HepG2 (cell line): ENCODE measurements around the gene GDF7. TPM values are rescaled to one million over a fixed set of nuclear protein-coding genes. Genes with fewer than 3 reads are reported as not detected.

ENCODE experiments used
- ATM ChIP-seq: fragments of 450-650 bp; IDR thresholded peaks from 2 replicates; pipeline ENCODE4 v1.7.1; 2017; ENCODE audit warnings: mild to moderate bottlenecking, borderline replicate concordance
- CBX2 ChIP-seq, 2 experiments: fragments of 200-600 bp in 1 of 2; sonication (generic); formaldehyde crosslinking in 1 of 2; IDR thresholded peaks; 2 replicates each; pipeline versions ENCODE4 v1.7.0 to v1.8.1; 2018 to 2022; ENCODE audit warnings: low read depth in 2 of 2, low read length in 1 of 2, mild to moderate bottlenecking in 1 of 2, missing genetic modification reagents in 1 of 2
- CSRNP2 ChIP-seq: sonication (generic); formaldehyde crosslinking; conservative IDR thresholded peaks from 2 replicates; pipeline ENCODE4 v1.8.0; 2022; ENCODE audit warnings: low read depth, missing genetic modification reagents
- FLYWCH1 ChIP-seq: sonication (generic); formaldehyde crosslinking; IDR thresholded peaks from 2 replicates; pipeline ENCODE4 v1.8.1; 2023; ENCODE audit warnings: mild to moderate bottlenecking, missing genetic modification reagents
- HMG20B ChIP-seq: conservative IDR thresholded peaks from 2 replicates; pipeline ENCODE4 v1.6.1; 2016; ENCODE audit warnings: missing genetic modification reagents, missing compliant biosample characterization
- IRF1 ChIP-seq: sonication (generic); formaldehyde crosslinking; IDR thresholded peaks from 2 replicates; pipeline ENCODE4 v1.4.0; 2020; ENCODE audit warnings: low read depth, mild to moderate bottlenecking, missing genetic modification reagents
- MAF1 ChIP-seq: sonication (generic); formaldehyde crosslinking; IDR thresholded peaks from 2 replicates; pipeline ENCODE4 v1.5.0; 2020; ENCODE audit warnings: missing genetic modification reagents, borderline replicate concordance
- MBD4 ChIP-seq: IDR thresholded peaks from 2 replicates; pipeline ENCODE4 v1.6.1; 2012; ENCODE audit warnings: low read length, inconsistent platforms, borderline replicate concordance
- MTF1 ChIP-seq: sonication (generic); formaldehyde crosslinking; IDR thresholded peaks from 2 replicates; pipeline ENCODE4 v1.5.0; 2020; ENCODE audit warnings: missing genetic modification reagents
- NFKBIZ ChIP-seq: IDR thresholded peaks from 2 replicates; pipeline ENCODE4 v1.6.1; 2018; ENCODE audit warnings: missing genetic modification reagents, missing compliant biosample characterization
- PCBP2 ChIP-seq: fragments of 200-400 bp; formaldehyde crosslinking; optimal IDR thresholded peaks from 2 replicates; pipeline ENCODE3; 2018; ENCODE audit warnings: low read length, low read depth; ENCODE audit not compliant: poor library complexity, severe bottlenecking
- RARA ChIP-seq: IDR thresholded peaks from 2 replicates; pipeline ENCODE4 v1.6.1; 2016; ENCODE audit warnings: missing genetic modification reagents, missing compliant biosample characterization
- RBM22 ChIP-seq: fragments of 200-400 bp; formaldehyde crosslinking; optimal IDR thresholded peaks from 2 replicates; pipeline ENCODE3; 2017; ENCODE audit warnings: mild to moderate bottlenecking, low read length, moderate library complexity
- TAF15 ChIP-seq: fragments of 200-400 bp; formaldehyde crosslinking; IDR thresholded peaks from one replicate; pipeline ENCODE4 v1.6.1; 2018; ENCODE audit warnings: mild to moderate bottlenecking, low read depth, low read length; ENCODE audit not compliant: poor library complexity, severe bottlenecking
- THAP8 ChIP-seq: sonication (generic); formaldehyde crosslinking; IDR thresholded peaks from 2 replicates; pipeline ENCODE4 v1.5.1; 2020; ENCODE audit warnings: missing genetic modification reagents, mild to moderate bottlenecking, borderline replicate concordance
- ZBTB26 ChIP-seq: IDR thresholded peaks from 2 replicates; pipeline ENCODE4 v1.6.1; 2016; ENCODE audit warnings: missing compliant biosample characterization, missing genetic modification reagents, borderline replicate concordance
- ZMYM4 ChIP-seq: sonication (generic); formaldehyde crosslinking; IDR thresholded peaks from 2 replicates; pipeline ENCODE4 v1.8.1; 2023; ENCODE audit warnings: mild to moderate bottlenecking, missing genetic modification reagents
- ZNF121 ChIP-seq: sonication (generic); formaldehyde crosslinking; IDR thresholded peaks from 2 replicates; pipeline ENCODE4 v1.5.0; 2020; ENCODE audit warnings: mild to moderate bottlenecking, missing genetic modification reagents
- ZNF263 ChIP-seq: sonication (generic); formaldehyde crosslinking; IDR thresholded peaks from 2 replicates; pipeline ENCODE4 v1.4.0; 2020; ENCODE audit warnings: missing genetic modification reagents
- ZNF644 ChIP-seq: IDR thresholded peaks from 2 replicates; pipeline ENCODE4 v1.6.1; 2016; ENCODE audit warnings: low read depth
- ZNF773 ChIP-seq: sonication (generic); formaldehyde crosslinking; IDR thresholded peaks from 2 replicates; pipeline ENCODE4 v1.4.0; 2020; ENCODE audit warnings: missing genetic modification reagents, borderline replicate concordance
- ZNF883 ChIP-seq: sonication (generic); formaldehyde crosslinking; IDR thresholded peaks from 2 replicates; pipeline ENCODE4 v1.5.1; 2020; ENCODE audit warnings: mild to moderate bottlenecking, missing genetic modification reagents; ENCODE audit errors: not compliant biosample characterization
- polyA plus RNA-seq, 8 experiments: library from polyadenylated mRNA; depleted of rRNA in 3 of 8; stranded (reverse) in 7 of 8; unstranded in 1 of 8; fragments of >200 nt; fragmentation: Illumina TruSeq in 4 of 8; extraction: Trizol in 4 of 8; gene quantifications; 2 replicates each; pipeline versions ENCODE4 v1.2.1 to v1.2.3, GENCODE V29; 2011 to 2016; ENCODE audit warnings: low read depth in 4 of 8, missing spikeins in 1 of 8, mixed read lengths in 1 of 8; ENCODE audit not compliant: insufficient read depth in 1 of 8
- total RNA-seq, 5 experiments: library from RNA; depleted of rRNA; stranded (reverse); fragments of >200 nt; fragmentation: Illumina TruSeq; extraction: Trizol; gene quantifications; 2 replicates each; pipeline ENCODE4 v1.2.3, GENCODE V29; 2016; ENCODE audit warnings: low read depth in 1 of 5

GDF7 gene
- total and polyA plus RNA-seq, 2 of the 13 experiments (the other 11 are each of a cell fraction or from before 2014, with no cell fraction given): 1.6 to 15.0 TPM

GRCh38 chr2:20650877-20651730 is 15.8 kb upstream of the GDF7 start, which contains the start of gene HS1BP3 (continued):
- TF ChIP-seq IRF1 (CRISPR knock-in tag) (no peak), ATM (no peak), RARA (CRISPR knock-in tag) (peak; percentile 8), ZNF644 (CRISPR knock-in tag) (0 out of 2 replicates have a peak, but pooled peaks have one; percentile 4), ZMYM4 (peak; percentile 98), ZNF883 (peak; percentile 91), PCBP2 (no peak), ZNF263 (CRISPR knock-in tag) (peak; percentile 52; the same call in 1 of the 2 replicates), ZNF773 (peak; percentile 85; the same call in 1 of the 2 replicates), HMG20B (CRISPR knock-in tag) (peak; percentile 21; the same call in 1 of the 2 replicates), MAF1 (CRISPR knock-in tag) (no peak; the same call in 1 of the 2 replicates), THAP8 (CRISPR knock-in tag) (no peak), CBX2 (IDR thresholded peaks at IDR 0.05; ENCODE audit: low read depth, low read length) (no peak), CBX2 (CRISPR knock-in tag; IDR thresholded peaks at IDR 0.05; ENCODE audit: low read depth) (no peak), FLYWCH1 (0 out of 2 replicates have a peak, but pooled peaks have one; percentile 59), CSRNP2 (CRISPR knock-in tag) (no peak), NFKBIZ (CRISPR knock-in tag) (peak; percentile 73; the same call in 1 of the 2 replicates), TAF15 (peak; percentile 25), ZBTB26 (CRISPR knock-in tag) (0 out of 2 replicates have a peak, but pooled peaks have one; percentile 21), MTF1 (CRISPR knock-in tag) (no peak), MBD4 (no peak), RBM22 (no peak), ZNF121 (no peak; the same call in 1 of the 2 replicates)
